Brain microvascular endothelial cell (primary cell): Measurements from ENCODE around the gene EIPR1.

Source experiments
- DNase-seq: peaks from one replicate; pipeline ENCODE4 v3.0.0-alpha.2; 2020
- H3K27ac ChIP-seq: fragments of 250-450 bp; sonication (Bioruptor Pico); 2 replicates; pipeline ENCODE4 v1.5.1; 2020; ENCODE audit warnings: mild to moderate bottlenecking, moderate library complexity
- H3K27me3 ChIP-seq: fragments of 250-450 bp; sonication (Bioruptor Pico); replicated peaks from 2 replicates; pipeline ENCODE4 v1.5.1; 2020; ENCODE audit warnings: mild to moderate bottlenecking
- H3K36me3 ChIP-seq: fragments of 250-450 bp; sonication (Bioruptor Pico); replicated peaks from 2 replicates; pipeline ENCODE4 v1.5.1; 2020; ENCODE audit warnings: mild to moderate bottlenecking
- H3K4me3 ChIP-seq: 2 replicates; pipeline ENCODE4 v1.5.1; 2011; ENCODE audit warnings: low read depth, mild to moderate bottlenecking, control low read depth, low read length, moderate library complexity
- in situ Hi-C: cut with HindIII; loops from 2 replicates; pipeline ENCODE4 v1.10.0; 2017; ENCODE audit warnings: low sequenced_read_pairs, low pct_ligation_motif_present
- TF ChIP-seq, protein P1 (sequence below): IDR thresholded peaks from 2 replicates; pipeline ENCODE4 v1.5.1; 2011; ENCODE audit warnings: low read depth, mild to moderate bottlenecking, moderate library complexity, low read length, control low read depth, inconsistent platforms; ENCODE audit errors: missing control alignments

The EIPR1 gene

DNA sequence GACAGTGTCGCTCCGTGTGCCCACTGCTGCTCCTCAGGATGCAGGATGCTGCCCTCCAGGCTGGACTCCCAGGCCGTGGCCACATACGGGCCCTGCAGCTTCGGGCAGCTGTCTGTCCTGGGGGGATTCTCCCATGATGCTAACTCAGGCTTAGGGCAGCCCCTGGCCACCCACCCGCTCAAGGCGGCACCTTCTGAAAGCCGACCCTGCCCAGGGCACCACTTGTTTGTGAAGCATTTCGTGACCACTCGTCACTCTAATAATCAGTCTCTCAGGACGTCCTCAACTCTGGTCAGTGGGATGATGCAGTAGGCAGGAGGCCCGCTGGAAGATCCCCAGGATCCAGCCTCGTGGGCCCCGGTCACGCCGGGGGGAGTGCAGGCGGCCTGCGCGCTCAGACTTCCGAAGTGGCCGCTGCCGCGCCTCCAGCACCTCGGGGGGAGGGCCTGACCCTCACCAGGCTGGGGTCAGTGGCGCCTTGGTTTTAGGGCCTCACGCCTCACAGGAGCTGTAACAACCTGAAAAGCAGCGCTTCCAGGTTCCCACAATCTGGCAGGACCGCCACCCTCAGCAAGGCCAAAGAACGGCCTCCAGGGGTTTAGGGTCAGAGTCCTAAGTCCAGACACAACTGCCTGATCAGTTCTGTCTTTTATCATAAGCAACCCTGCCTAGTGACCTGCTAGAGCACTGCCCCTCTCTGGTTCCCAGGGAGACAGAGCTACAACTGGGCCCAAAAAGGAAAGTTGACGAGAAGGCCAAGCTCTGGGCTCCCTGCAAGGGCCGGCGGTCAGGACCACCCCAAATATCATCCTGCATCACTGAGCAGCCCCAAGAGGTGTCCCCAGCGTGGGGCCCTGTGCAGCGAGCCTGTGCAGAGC, 53.0 kb downstream of the EIPR1 start:
- H3K27me3 ChIP-seq: no peaks in the 10 kb centered on the region
- no peak for DNase-seq
- H3K36me3 ChIP-seq: peaks cover 2% of the 10 kb centered on the region
- no peak overlapping the region for H3K27ac ChIP-seq
- TF ChIP-seq, protein P1, sequence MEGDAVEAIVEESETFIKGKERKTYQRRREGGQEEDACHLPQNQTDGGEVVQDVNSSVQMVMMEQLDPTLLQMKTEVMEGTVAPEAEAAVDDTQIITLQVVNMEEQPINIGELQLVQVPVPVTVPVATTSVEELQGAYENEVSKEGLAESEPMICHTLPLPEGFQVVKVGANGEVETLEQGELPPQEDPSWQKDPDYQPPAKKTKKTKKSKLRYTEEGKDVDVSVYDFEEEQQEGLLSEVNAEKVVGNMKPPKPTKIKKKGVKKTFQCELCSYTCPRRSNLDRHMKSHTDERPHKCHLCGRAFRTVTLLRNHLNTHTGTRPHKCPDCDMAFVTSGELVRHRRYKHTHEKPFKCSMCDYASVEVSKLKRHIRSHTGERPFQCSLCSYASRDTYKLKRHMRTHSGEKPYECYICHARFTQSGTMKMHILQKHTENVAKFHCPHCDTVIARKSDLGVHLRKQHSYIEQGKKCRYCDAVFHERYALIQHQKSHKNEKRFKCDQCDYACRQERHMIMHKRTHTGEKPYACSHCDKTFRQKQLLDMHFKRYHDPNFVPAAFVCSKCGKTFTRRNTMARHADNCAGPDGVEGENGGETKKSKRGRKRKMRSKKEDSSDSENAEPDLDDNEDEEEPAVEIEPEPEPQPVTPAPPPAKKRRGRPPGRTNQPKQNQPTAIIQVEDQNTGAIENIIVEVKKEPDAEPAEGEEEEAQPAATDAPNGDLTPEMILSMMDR: no peak
- in situ Hi-C loops: no loop called here
- no peak overlapping the region for H3K4me3 ChIP-seq

- Histone ChIP-seq H3K36me3 (peaks cover 2% of the 10 kb centered on the region), H3K4me3 (no peak overlapping the region), H3K27ac (no peak overlapping the region), H3K27me3 (no peaks in the 10 kb centered on the region)
- DNase-seq: no peak
- in situ Hi-C loops: no loop called here
- TF ChIP-seq, protein P1: no peak
Observed at GRCh38 chr2:3324036-3324386, 53.6 kb downstream of the EIPR1 start.

GRCh38 chr2:3323360-3324035, 54.1 kb downstream of the EIPR1 start:
- H3K27ac ChIP-seq: no peak overlapping the region
- no peak for DNase-seq
- in situ Hi-C loops: no loop called here
- peaks cover 2% of the 10 kb centered on the region for H3K36me3 ChIP-seq
- no peak overlapping the region for H3K4me3 ChIP-seq
- H3K27me3 ChIP-seq: no peaks in the 10 kb centered on the region
- TF ChIP-seq, protein P1: no peak

DNA sequence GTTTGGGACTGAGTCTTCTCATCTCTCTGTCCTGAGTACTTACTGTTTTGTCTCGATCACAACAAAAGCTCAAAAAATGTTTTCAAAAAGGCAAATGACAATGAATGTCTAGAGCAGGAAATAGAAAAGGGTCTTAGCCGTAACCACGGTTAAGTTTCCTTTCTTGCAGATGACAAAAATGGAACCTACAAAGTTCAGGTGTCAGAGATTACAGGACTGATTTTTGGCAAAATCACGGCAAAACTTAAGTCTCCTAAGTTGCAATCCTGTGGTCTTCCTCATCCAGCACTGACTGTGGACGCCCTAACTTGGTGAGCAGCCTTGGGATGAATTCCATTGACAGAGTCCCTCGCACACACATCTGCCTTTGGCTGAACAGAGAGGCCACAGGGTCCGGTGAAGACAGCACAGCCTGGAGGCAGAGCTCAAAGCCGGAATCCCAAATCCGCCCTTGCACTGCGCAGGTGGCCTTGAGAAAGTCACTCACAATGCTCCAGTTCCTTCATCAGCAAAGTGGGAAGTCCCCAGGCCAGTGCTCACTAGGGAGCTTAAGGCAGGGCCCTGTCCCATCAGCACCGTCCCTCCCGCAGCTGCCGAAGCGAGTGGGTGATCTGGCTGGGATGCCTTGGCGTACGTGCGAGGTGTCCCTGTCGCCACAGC, 55.2 kb downstream of the EIPR1 start:
- H3K4me3 ChIP-seq: no peak overlapping the region
- DNase-seq: no peak
- TF ChIP-seq, protein P1: no peak
- no peaks in the 10 kb centered on the region for H3K27me3 ChIP-seq
- H3K27ac ChIP-seq: no peak overlapping the region
- in situ Hi-C loops: no loop called here
- H3K36me3 ChIP-seq: peaks cover 2% of the 10 kb centered on the region

GRCh38 chr2:3321825-3322224, 55.8 kb downstream of the EIPR1 start:
- no peak for DNase-seq
- in situ Hi-C loops: no loop called here
- no peak overlapping the region for H3K27ac ChIP-seq
- H3K27me3 ChIP-seq: no peaks in the 10 kb centered on the region
- TF ChIP-seq, protein P1: no peak
- H3K4me3 ChIP-seq: no peak overlapping the region
- H3K36me3 ChIP-seq: peaks cover 2% of the 10 kb centered on the region
